PC-3 (cell line): ENCODE results near the gene VEGFA. TPM values are rescaled to one million over a fixed set of nuclear protein-coding genes. Genes with fewer than 3 reads are reported as not detected.

Experiments
- ATAC-seq: fragments of 200-7000 bp; cut with Tn5 transposase; 2 replicates; pipeline ENCODE4 v1.9.1; 2020; ENCODE audit warnings: mild to moderate bottlenecking, moderate library complexity
- BruUV-seq: library from RNA; stranded (reverse); fragments of 400-500 nt; replicated peaks from 2 replicates; lab custom pipeline; 2021; lab: Mats Ljungman, UMichigan
- CTCF ChIA-PET: fragments of 300-600 bp; sonication (Branson Sonifier 250); formaldehyde crosslinking; loops from one replicate; lab custom pipeline; 2022; ENCODE audit warnings: antibody characterized with exemption; lab: Charles Lee
- POLR2A ChIA-PET: fragments of 300-600 bp; sonication (Branson Sonifier 250); formaldehyde crosslinking; loops from one replicate; lab custom pipeline; 2022; ENCODE audit warnings: antibody characterized with exemption; ENCODE audit not compliant: unreplicated experiment; lab: Charles Lee
- DNase-seq: peaks from one replicate; pipeline ENCODE4 v3.0.0-alpha.2; 2015
- H2AFZ ChIP-seq: fragments of 300-600 bp; sonication (generic); 2 replicates; pipeline ENCODE4 v1.6.0; 2016; ENCODE audit warnings: antibody characterized with exemption, low read length
- H3F3A ChIP-seq: fragments of 300-600 bp; sonication (generic); one replicate; pipeline ENCODE4 v1.6.0; 2017; ENCODE audit warnings: antibody characterized with exemption, low read length, control low read depth, mild to moderate bottlenecking; ENCODE audit not compliant: unreplicated experiment
- H3K27ac ChIP-seq: fragments of 300-600 bp; sonication (generic); 2 replicates; pipeline ENCODE4 v1.5.1; 2016; ENCODE audit warnings: mild to moderate bottlenecking, low read length
- H3K27me3 ChIP-seq: fragments of 300-600 bp; sonication (generic); 2 replicates; pipeline ENCODE4 v1.6.1; 2016; ENCODE audit warnings: low read length, mixed read lengths
- H3K36me3 ChIP-seq: fragments of 300-600 bp; sonication (generic); 2 replicates; pipeline ENCODE4 v1.6.1; 2016; ENCODE audit warnings: low read depth, mixed run types, low read length, mixed read lengths
- H3K4me1 ChIP-seq: fragments of 300-600 bp; sonication (generic); 2 replicates; pipeline ENCODE4 v1.5.1; 2016; ENCODE audit warnings: low read length; ENCODE audit not compliant: insufficient read depth
- H3K4me2 ChIP-seq: fragments of 300-600 bp; sonication (generic); 2 replicates; pipeline ENCODE4 v1.6.0; 2016; ENCODE audit warnings: low read length
- H3K4me3 ChIP-seq: fragments of 300-600 bp; sonication (generic); 2 replicates; pipeline ENCODE4 v1.5.1; 2016; ENCODE audit warnings: mild to moderate bottlenecking, low read length, mixed read lengths
- H3K79me2 ChIP-seq: fragments of 300-600 bp; sonication (generic); 2 replicates; pipeline ENCODE4 v1.6.1; 2017; ENCODE audit warnings: low read length, mixed read lengths
- H3K9ac ChIP-seq: fragments of 300-600 bp; sonication (generic); 2 replicates; pipeline ENCODE4 v1.6.0; 2016; ENCODE audit warnings: mild to moderate bottlenecking, low read length
- H3K9me2 ChIP-seq: fragments of 300-600 bp; sonication (generic); replicated peaks from 2 replicates; pipeline ENCODE4 v1.6.1; 2016; ENCODE audit warnings: mixed run types, low read length, mixed read lengths
- H3K9me3 ChIP-seq: fragments of 300-600 bp; sonication (generic); 2 replicates; pipeline ENCODE4 v1.6.1; 2016; ENCODE audit warnings: low read length, mixed read lengths
- H4K20me1 ChIP-seq: fragments of 300-600 bp; sonication (generic); 2 replicates; pipeline ENCODE4 v1.6.1; 2016; ENCODE audit warnings: low read length, mixed read lengths
- EZH2 ChIP-seq: fragments of 300-600 bp; sonication (generic); IDR thresholded peaks from one replicate; pipeline ENCODE4 v1.6.1; 2017; ENCODE audit warnings: antibody characterized with exemption, mild to moderate bottlenecking, low read length; ENCODE audit not compliant: unreplicated experiment
- EZH2phosphoT487 ChIP-seq: fragments of 300-600 bp; sonication (generic); IDR thresholded peaks from 2 replicates; pipeline ENCODE4 v1.6.1; 2018; ENCODE audit warnings: mild to moderate bottlenecking, antibody characterized with exemption, low read length, borderline replicate concordance
- intact Hi-C: fragments of 100-400 bp; cut with micrococcal nuclease; formaldehyde crosslinking; loops from 2 replicates; pipeline ENCODE4 v1.9.0; 2023
- total RNA-seq: library from RNA; depleted of rRNA; stranded (reverse); fragments of >200 nt; gene quantifications from 2 replicates; pipeline ENCODE4 v1.2.3, GENCODE V29; 2014
- TF ChIP-seq, protein P1 (sequence below): fragments of 300-600 bp; sonication (generic); conservative IDR thresholded peaks from 2 replicates; pipeline ENCODE4 v1.5.1; 2017; ENCODE audit warnings: antibody characterized with exemption, low read depth, mild to moderate bottlenecking, low read length

Gene VEGFA
- total RNA-seq, 1 experiment from 2014 or later: 146 TPM

DNA sequence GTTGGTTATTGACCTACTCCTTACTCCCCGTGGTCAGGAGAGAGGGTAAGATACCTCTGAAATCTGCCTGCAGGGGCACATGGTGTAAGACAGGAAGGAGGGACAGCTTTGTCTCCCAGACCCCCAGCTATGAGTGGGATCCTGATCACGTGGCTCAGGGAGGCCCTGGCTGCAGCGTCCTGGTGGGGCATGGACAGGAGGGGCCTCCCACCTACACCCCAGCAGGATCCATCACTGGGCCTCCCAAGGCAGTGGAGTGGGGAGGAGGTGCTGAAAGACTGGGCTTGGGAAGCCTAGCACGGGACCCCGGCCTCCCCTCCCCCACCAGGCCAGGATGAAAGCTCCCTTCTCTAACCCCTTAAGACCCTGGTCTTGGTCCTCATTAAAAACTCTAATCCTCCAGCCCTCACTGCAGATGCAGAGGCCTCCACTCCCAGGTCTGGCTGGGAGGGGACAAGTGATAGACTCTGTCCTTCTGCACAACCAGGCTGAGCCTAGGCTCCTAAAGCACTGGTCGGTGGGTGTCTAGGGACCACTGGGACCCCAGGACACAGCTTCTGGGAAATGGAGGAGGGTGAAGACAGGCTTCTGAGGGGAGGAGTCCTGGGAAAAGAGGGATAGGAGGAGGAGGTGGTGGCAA lies 29.6 kb upstream of the VEGFA start:
- H3K9me3 ChIP-seq: no peaks in the 10 kb centered on the region
- no peak overlapping the region for H3K4me3 ChIP-seq
- ATAC-seq (no peak), DNase-seq (no peak)
- CTCF ChIA-PET: no interaction called here
- H3K36me3 ChIP-seq: no peaks in the 10 kb centered on the region
- no peak overlapping the region for H3K9ac ChIP-seq
- H3K27ac ChIP-seq: no peak overlapping the region
- no peak overlapping the region for H3K4me2 ChIP-seq
- H3K9me2 ChIP-seq: no peaks in the 10 kb centered on the region
- TF ChIP-seq EZH2: no peak
- TF ChIP-seq, protein P1, sequence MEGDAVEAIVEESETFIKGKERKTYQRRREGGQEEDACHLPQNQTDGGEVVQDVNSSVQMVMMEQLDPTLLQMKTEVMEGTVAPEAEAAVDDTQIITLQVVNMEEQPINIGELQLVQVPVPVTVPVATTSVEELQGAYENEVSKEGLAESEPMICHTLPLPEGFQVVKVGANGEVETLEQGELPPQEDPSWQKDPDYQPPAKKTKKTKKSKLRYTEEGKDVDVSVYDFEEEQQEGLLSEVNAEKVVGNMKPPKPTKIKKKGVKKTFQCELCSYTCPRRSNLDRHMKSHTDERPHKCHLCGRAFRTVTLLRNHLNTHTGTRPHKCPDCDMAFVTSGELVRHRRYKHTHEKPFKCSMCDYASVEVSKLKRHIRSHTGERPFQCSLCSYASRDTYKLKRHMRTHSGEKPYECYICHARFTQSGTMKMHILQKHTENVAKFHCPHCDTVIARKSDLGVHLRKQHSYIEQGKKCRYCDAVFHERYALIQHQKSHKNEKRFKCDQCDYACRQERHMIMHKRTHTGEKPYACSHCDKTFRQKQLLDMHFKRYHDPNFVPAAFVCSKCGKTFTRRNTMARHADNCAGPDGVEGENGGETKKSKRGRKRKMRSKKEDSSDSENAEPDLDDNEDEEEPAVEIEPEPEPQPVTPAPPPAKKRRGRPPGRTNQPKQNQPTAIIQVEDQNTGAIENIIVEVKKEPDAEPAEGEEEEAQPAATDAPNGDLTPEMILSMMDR: no peak
- no peak for TF ChIP-seq EZH2phosphoT487
- no peaks in the 10 kb centered on the region for H4K20me1 ChIP-seq
- H3F3A ChIP-seq: no peaks in the 10 kb centered on the region
- no TSS peak for BruUV-seq
- POLR2A ChIA-PET: no interaction called here
- intact Hi-C loops: no loop called here
- H2AFZ ChIP-seq: no peak overlapping the region
- H3K79me2 ChIP-seq: no peaks in the 10 kb centered on the region
- no peaks in the 10 kb centered on the region for H3K27me3 ChIP-seq
- peaks cover 15% of the 10 kb centered on the region for H3K4me1 ChIP-seq

DNA sequence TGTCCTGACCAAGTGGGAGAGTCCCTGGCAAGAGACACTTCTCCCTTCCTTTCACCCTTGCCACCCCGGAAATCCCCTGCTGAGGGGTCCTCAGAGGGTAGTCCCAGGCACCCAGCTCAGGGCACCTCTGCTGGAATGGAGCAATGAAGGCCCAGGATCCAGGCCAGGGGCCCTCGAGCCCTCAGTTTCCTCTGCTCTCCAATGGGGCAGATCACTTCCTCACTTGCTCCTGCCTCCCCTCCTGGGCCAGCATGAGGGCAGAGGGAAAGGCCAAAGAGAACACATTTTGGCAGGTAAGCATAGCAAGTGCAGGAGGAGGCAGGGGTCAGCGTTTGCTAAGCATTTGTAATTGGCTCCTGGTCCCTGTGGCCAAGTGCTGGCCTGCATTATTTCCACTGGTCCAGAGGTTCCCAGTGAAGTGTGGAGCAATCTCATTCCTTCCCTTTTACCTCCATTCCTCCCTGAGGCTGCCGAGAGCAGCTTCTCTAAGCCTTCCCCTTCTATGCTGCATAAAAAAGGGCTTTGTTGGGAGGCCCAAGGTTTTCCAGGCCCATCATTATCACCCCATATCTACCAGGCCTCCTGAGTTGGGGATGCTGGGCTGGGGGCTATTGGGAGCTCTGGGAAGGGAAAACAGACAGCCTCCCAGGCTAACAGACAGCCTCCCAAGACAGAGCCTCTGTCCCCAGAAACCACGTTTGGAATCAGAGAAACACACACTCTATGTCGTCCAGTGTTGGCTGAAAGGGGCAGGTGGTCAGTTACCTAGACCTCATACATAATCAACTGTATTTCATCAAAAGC lies 28.8 kb upstream of the VEGFA start:
- ChIA-PET CTCF (no interaction called here), POLR2A (no interaction called here)
- Histone ChIP-seq H3K9me3 (no peaks in the 10 kb centered on the region), H3K36me3 (no peaks in the 10 kb centered on the region), H3K27ac (no peak overlapping the region), H3K79me2 (no peaks in the 10 kb centered on the region), H3K4me1 (peaks cover 18% of the 10 kb centered on the region), H2AFZ (no peak overlapping the region), H3K9me2 (no peaks in the 10 kb centered on the region), H4K20me1 (no peaks in the 10 kb centered on the region), H3K27me3 (no peaks in the 10 kb centered on the region), H3K4me3 (no peak overlapping the region), H3K9ac (no peak overlapping the region), H3F3A (no peaks in the 10 kb centered on the region), H3K4me2 (no peak overlapping the region)
- TF ChIP-seq EZH2phosphoT487: no peak
- no peak for TF ChIP-seq EZH2
- TF ChIP-seq, protein P1: no peak
- intact Hi-C loops: no loop called here
- no peak for ATAC-seq
- BruUV-seq: no TSS peak
- no peak for DNase-seq

- Histone ChIP-seq H3K9ac (no peak overlapping the region), H2AFZ (no peak overlapping the region), H3K27me3 (no peaks in the 10 kb centered on the region), H3K4me1 (peaks cover 18% of the 10 kb centered on the region), H3K79me2 (no peaks in the 10 kb centered on the region), H3F3A (no peaks in the 10 kb centered on the region), H3K9me3 (no peaks in the 10 kb centered on the region), H3K4me3 (no peak overlapping the region), H3K4me2 (no peak overlapping the region), H3K36me3 (no peaks in the 10 kb centered on the region), H4K20me1 (no peaks in the 10 kb centered on the region), H3K9me2 (no peaks in the 10 kb centered on the region), H3K27ac (no peak overlapping the region)
- CTCF ChIA-PET: no interaction called here
- no peak for TF ChIP-seq EZH2
- TF ChIP-seq, protein P1: no peak
- TF ChIP-seq EZH2phosphoT487: no peak
- ATAC-seq (peak; percentile 44), DNase-seq (no peak)
- intact Hi-C loops: no loop called here
- no TSS peak for BruUV-seq
- POLR2A ChIA-PET: no interaction called here
These were observed 28.2 kb upstream of the VEGFA start for GRCh38 chr6:43741829-43742228.
